Upper lobe of left lung (tissue), 6 donors: ENCODE measurements around the gene PBX2. TPM values are rescaled to one million over a fixed set of nuclear protein-coding genes. Genes with fewer than 3 reads are reported as not detected.
"Not testable (repeated sequence)": the region's sequence is repeated elsewhere in the genome, so short reads cannot be mapped to it uniquely, and the experiment has no call there.

Experiments
- ATAC-seq, 2 donors: fragments of 200-7000 bp; cut with Tn5 transposase; one replicate each; pipeline ENCODE4 v1.9.1; 2022; ENCODE audit warnings: mild to moderate bottlenecking in 2 of 2, moderate library complexity in 2 of 2; ENCODE audit not compliant: low FRiP score in 2 of 2
- DNase-seq, 2 donors: peaks; one replicate each; pipeline ENCODE4 v3.0.0-alpha.2; 2019 to 2020
- H3K27ac ChIP-seq, 4 donors: fragments of 200-600 bp; sonication (generic); one replicate each; pipeline ENCODE4 v1.5.1; 2016 to 2019
- H3K27me3 ChIP-seq, 4 donors: fragments of 200-600 bp; sonication (generic); one replicate each; pipeline ENCODE4 v1.5.1; 2017 to 2019
- H3K36me3 ChIP-seq, 4 donors: fragments of 200-600 bp; sonication (generic); one replicate each; pipeline ENCODE4 v1.5.1; 2016 to 2019
- H3K4me1 ChIP-seq, 4 donors: fragments of 200-600 bp; sonication (generic); one replicate each; pipeline ENCODE4 v1.5.1; 2018 to 2019
- H3K4me3 ChIP-seq, 4 donors: fragments of 200-600 bp; sonication (generic); one replicate each; pipeline ENCODE4 v1.5.1; 2017 to 2019; ENCODE audit warnings: mild to moderate bottlenecking in 2 of 4, moderate library complexity in 1 of 4
- H3K9me3 ChIP-seq, 4 donors: fragments of 200-600 bp; sonication (generic); one replicate each; pipeline ENCODE4 v1.5.1; 2018 to 2019
- EP300 ChIP-seq, 4 donors: sonication (generic); formaldehyde crosslinking; IDR thresholded peaks; one replicate each; pipeline ENCODE4 v1.5.1; 2017; ENCODE audit warnings: antibody characterized with exemption in 4 of 4, control low read depth in 2 of 4
- POLR2A ChIP-seq, 4 donors: fragments of 450-650 bp; IDR thresholded peaks; one replicate each; pipeline ENCODE4 v1.5.1; 2016 to 2017; ENCODE audit warnings: antibody characterized with exemption in 4 of 4, mild to moderate bottlenecking in 2 of 4
- POLR2AphosphoS5 ChIP-seq, 2 donors: sonication (generic); formaldehyde crosslinking; IDR thresholded peaks; one replicate each; pipeline ENCODE4 v1.5.1; 2017; ENCODE audit warnings: antibody characterized with exemption in 2 of 2
- WGBS, 2 donors: methylation state at CpG; one replicate each; pipeline ENCODE4 v1.1.5; 2017 to 2018; 5-methylcytosine and 5-hydroxymethylcytosine counted together
- total RNA-seq, 6 donors: library from RNA; depleted of rRNA in 4 of 6; stranded (reverse); fragments of >200 nt in 4 of 6; gene quantifications; one replicate each; pipeline versions ENCODE4 v1.1.0 to v1.2.1, GENCODE V29; 2016 to 2021
- TF ChIP-seq, protein P1 (sequence below), 6 experiments: fragments of 450-650 bp in 4 of 6; fragments of 200-600 bp in 2 of 6; sonication (generic) in 2 of 6; IDR thresholded peaks; one replicate each; pipeline ENCODE4 v1.5.1; 2016 to 2019; ENCODE audit warnings: antibody characterized with exemption in 6 of 6
- donor health status: DM: no; HTN: no; CAD: no; lungs with moderate emphysema.
- donor health status: DM: no; HTN: yes; CAD: no; lungs with severe emphysema.

PBX2 gene
- total RNA-seq, 6 donors from 2014 or later = 78.6 to 147 (median 93.4) TPM

DNA sequence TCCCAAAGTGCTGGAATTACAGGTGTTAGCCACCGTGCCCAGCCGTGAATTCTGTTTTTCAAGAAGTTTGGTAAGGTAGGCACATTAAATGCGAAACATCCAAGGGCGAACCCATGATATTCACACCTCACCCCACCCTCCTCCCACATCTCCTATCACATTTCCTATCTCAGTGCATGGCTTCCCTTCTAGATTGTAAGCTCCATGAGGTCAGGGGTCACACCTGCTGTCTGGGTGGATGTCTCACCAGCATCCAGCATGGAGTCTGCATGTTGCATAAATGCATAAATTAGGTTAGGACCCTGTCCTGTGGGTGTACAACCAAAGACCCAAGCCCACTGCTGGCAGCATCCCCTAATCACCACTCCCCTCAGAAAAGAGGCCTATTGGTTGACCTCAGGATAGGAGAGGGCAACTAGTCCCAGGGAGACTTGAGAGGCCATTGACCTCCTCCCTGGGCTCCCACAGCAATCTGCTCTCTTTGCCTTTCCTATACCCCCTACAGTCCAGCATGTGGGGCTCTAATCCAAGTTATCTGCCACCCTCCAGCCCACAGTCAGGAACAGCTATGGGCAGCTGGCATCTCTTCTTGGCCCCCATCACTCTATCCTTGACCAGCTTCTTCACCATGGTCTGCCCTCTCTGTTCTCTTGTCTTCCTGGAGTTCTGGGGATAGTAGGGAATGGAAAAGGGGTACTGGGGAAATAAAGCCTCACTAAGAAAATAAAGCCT is 42.4 kb downstream of the PBX2 start:
- TF ChIP-seq EP300 (IDR thresholded peaks at IDR 0.05) (no peak), POLR2A (IDR thresholded peaks at IDR 0.05) (no peak), POLR2AphosphoS5 (IDR thresholded peaks at IDR 0.05) (no peak)
- TF ChIP-seq, protein P1, sequence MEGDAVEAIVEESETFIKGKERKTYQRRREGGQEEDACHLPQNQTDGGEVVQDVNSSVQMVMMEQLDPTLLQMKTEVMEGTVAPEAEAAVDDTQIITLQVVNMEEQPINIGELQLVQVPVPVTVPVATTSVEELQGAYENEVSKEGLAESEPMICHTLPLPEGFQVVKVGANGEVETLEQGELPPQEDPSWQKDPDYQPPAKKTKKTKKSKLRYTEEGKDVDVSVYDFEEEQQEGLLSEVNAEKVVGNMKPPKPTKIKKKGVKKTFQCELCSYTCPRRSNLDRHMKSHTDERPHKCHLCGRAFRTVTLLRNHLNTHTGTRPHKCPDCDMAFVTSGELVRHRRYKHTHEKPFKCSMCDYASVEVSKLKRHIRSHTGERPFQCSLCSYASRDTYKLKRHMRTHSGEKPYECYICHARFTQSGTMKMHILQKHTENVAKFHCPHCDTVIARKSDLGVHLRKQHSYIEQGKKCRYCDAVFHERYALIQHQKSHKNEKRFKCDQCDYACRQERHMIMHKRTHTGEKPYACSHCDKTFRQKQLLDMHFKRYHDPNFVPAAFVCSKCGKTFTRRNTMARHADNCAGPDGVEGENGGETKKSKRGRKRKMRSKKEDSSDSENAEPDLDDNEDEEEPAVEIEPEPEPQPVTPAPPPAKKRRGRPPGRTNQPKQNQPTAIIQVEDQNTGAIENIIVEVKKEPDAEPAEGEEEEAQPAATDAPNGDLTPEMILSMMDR (IDR thresholded peaks at IDR 0.05) = no peak
- Histone ChIP-seq H3K36me3 (no peaks in the 10 kb centered on the region), H3K27ac (no peak overlapping the region), H3K27me3 (peaks cover 0 to 35% (median 14%) of the 10 kb centered on the region in 4 donors), H3K4me1 (peaks cover 6 to 31% (median 10%) of the 10 kb centered on the region in 4 donors), H3K9me3 (no peaks in the 10 kb centered on the region), H3K4me3 (no peak overlapping the region)
- 86 to 88% methylated on average over 4 of the region's 4 CpGs for WGBS, 2 donors
- no peak for ATAC-seq
- no peak for DNase-seq

DNA sequence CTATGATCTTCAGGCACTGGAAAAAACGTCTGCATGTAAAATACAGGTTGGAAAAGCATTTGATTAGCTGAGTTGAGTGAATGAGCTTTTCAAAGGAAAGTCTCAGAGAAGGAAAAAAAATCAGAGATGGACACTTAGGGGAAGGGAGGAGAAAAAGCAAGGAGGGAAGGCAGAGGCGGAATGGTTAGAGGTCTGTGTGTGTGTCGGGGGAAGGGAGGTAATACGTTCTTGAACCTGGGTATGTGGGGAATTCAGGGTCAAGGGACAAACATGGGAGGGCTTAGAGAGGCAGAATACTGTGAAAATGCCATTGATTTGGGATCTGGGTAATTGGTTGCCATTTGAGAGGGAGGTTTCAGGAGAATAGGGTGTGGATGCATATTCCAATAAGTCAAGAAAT is 43.3 kb downstream of the PBX2 start:
- no peak for DNase-seq
- no peak for ATAC-seq
- TF ChIP-seq, protein P1 (IDR thresholded peaks at IDR 0.05) = no peak
- TF ChIP-seq POLR2A (IDR thresholded peaks at IDR 0.05) (no peak), POLR2AphosphoS5 (IDR thresholded peaks at IDR 0.05) (no peak), EP300 (IDR thresholded peaks at IDR 0.05) (no peak)
- Histone ChIP-seq H3K36me3 (no peaks in the 10 kb centered on the region), H3K4me3 (no peak overlapping the region), H3K4me1 (peaks cover 0 to 24% (median 4%) of the 10 kb centered on the region in 4 donors), H3K27me3 (peaks cover 0 to 31% (median 14%) of the 10 kb centered on the region in 4 donors), H3K9me3 (no peaks in the 10 kb centered on the region), H3K27ac (no peak overlapping the region)
- 47 to 55% methylated on average over 4 of the region's 4 CpGs for WGBS, 2 donors

DNA sequence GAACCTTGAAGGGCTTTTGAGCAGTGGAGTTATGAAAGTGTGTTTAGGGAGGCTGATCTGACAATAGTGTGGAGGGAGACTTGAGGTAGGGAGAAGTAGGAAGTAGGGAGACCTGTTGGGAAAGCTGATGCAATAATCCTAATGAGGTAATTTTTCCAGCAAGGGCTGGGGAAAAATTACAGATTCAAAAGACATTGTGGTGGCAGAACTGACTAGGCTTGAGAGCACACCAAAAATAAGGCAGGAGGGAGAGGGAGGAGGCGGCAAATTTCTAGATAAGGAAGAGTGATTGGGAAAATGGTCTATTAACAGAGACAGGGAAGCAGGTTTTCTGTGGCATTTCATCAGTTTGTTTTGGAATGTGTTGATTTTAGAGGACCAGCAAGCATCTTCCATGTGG is 43.7 kb downstream of the PBX2 start:
- TF ChIP-seq, protein P1 (IDR thresholded peaks at IDR 0.05) = no peak
- TF ChIP-seq POLR2A (IDR thresholded peaks at IDR 0.05) (no peak), EP300 (IDR thresholded peaks at IDR 0.05) (no peak), POLR2AphosphoS5 (IDR thresholded peaks at IDR 0.05) (no peak)
- no peaks in the 10 kb centered on the region for H3K36me3 ChIP-seq
- 74 to 86% methylated on average over 1 of the region's 1 CpG for WGBS, 2 donors
- H3K27me3 ChIP-seq = peaks cover 0 to 31% (median 14%) of the 10 kb centered on the region in 4 donors
- peaks cover 0 to 22% (median 4%) of the 10 kb centered on the region in 4 donors for H3K4me1 ChIP-seq
- H3K4me3 ChIP-seq = no peak overlapping the region
- ATAC-seq (no peak), DNase-seq (no peak)
- no peaks in the 10 kb centered on the region for H3K9me3 ChIP-seq
- no peak overlapping the region for H3K27ac ChIP-seq

DNA sequence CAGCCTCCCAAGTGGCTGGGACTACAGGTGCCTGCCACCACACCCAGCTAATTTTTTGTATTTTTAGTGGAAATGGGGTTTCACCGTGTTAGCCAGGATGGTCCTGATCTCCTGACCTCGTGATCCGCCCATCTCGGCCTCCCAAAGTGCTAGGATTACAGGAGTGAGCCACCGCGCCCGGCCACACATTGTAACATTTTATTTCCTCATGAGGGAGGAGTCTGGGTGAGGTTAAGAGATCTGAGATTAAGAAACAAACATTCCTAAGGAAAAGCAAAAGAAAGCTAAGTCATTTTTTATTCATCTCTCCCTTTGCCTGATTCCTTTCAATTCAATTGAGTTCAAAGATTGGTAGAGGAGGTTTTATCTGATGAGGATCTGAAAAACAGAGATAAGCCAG is 45.8 kb downstream of the PBX2 start:
- H3K4me3 ChIP-seq, ATAC-seq, H3K9me3 ChIP-seq, H3K27ac ChIP-seq, H3K36me3 ChIP-seq, DNase-seq, H3K4me1 ChIP-seq: not testable (repeated sequence)
- WGBS, 2 donors = 46 to 80% methylated on average over 7 of the region's 7 CpGs
- H3K27me3 ChIP-seq = peaks cover 0 to 17% (median 6%) of the 10 kb centered on the region in 4 donors

DNA sequence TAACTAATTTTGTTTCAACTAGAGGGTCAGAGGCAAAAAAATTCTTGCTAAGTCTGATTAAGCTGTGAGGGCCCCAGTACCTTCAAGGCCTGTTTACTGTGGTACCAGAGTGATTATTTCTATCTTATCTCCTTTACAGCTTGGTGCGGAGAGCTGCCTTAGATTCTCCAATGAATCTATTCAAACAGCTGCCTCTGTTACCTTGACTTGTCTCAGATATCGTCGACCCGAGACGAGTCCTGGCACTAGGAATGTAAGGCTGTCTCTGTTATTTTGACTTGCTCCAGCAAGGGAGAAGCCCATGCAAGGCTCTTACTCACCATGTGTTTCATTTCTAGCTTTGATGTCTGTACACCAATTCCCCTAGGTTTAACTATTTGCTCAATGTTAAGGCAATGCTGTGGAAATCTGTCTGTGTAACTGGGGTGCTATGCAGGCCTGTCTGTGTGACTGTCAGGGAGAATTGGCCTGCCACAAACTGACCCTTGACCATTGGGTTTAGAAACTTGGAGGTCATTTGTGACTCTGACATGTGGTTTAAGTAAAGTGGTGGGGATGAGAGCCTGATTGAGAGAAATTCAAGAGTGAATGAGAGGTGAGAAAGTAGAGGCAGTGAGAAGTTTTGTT is 49.5 kb downstream of the PBX2 start:
- 53 to 65% methylated on average over 5 of the region's 5 CpGs for WGBS, 2 donors
- no peak overlapping the region for H3K27ac ChIP-seq
- DNase-seq = no peak

More for the DNA sequence above, 49.5 kb downstream of the PBX2 start:
- Histone ChIP-seq H3K36me3 (no peaks in the 10 kb centered on the region), H3K27me3 (no peaks in the 10 kb centered on the region), H3K9me3 (no peaks in the 10 kb centered on the region), H3K4me3 (no peak overlapping the region), H3K4me1 (no peaks in the 10 kb centered on the region)
- TF ChIP-seq EP300 (IDR thresholded peaks at IDR 0.05) = no peak
- no peak for TF ChIP-seq POLR2AphosphoS5 (IDR thresholded peaks at IDR 0.05)
- TF ChIP-seq, protein P1 (IDR thresholded peaks at IDR 0.05) = no peak
- no peak for TF ChIP-seq POLR2A (IDR thresholded peaks at IDR 0.05)
- no peak for ATAC-seq
